ENCODE results near the gene SUFU.

GRCh38 chr10:102611514-102612087 lies 107.8 kb downstream of the SUFU start:
- no peak for TF ChIP-seq FOXM1 (IDR thresholded peaks at IDR 0.05; ENCODE audit: borderline replicate concordance)
- TF ChIP-seq TARDBP (IDR thresholded peaks at IDR 0.05), result no peak
- no peak for TF ChIP-seq CTBP1 (IDR thresholded peaks at IDR 0.05; ENCODE audit: borderline replicate concordance)
- TF ChIP-seq FOXA1 (IDR thresholded peaks at IDR 0.05), result no peak
- no peak for TF ChIP-seq FOXK2 (IDR thresholded peaks at IDR 0.05)
- no peak for TF ChIP-seq BHLHE40 (IDR thresholded peaks at IDR 0.05; ENCODE audit: borderline replicate concordance)
